Measurements from ENCODE around the gene PRSS53.
"Not testable (repeated sequence)": the region's sequence is repeated elsewhere in the genome, so short reads cannot be mapped to it uniquely, and the experiment has no call there.

The PRSS53 gene

DNA sequence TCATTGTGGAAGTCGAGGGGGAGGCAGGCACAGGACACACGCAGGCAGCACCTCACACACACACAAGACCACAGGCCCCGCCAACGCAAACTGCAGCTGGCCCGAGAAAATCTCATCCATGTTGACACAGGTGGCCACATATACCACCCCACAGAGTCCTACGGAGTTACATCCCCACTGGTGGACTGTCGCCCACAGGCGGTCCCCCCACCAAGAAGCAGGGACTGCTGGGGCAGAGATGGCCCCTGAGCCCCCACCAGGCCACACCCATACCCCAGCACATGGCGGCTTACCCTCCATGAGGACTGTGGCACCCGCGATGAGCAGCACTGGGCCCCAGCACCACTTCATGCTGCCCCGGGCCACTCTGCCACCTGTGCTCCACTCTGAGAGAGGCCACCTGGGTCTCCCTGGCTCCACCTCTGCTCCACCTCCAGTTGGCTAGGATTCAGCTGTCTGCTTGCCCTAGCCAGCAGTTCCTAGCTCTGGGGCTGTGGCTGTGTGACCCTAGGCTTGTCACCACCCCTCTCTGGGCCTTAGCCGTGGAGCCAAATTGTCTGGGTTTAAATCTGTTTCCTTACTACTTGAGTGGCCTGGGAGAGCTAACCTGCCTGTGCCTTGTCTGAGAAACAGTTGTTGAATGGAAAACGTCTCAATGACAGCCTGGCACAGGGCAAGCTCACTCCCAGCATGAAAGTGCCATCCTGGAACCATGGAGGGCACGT is at the start of gene PRSS53:
Gene PRSS53, minus strand, starts transcription at position 485 of the 725 bp plus-strand sequence. Its CDS starts 134 bp downstream, at position 351.
- DNase-seq: no peak

DNA sequence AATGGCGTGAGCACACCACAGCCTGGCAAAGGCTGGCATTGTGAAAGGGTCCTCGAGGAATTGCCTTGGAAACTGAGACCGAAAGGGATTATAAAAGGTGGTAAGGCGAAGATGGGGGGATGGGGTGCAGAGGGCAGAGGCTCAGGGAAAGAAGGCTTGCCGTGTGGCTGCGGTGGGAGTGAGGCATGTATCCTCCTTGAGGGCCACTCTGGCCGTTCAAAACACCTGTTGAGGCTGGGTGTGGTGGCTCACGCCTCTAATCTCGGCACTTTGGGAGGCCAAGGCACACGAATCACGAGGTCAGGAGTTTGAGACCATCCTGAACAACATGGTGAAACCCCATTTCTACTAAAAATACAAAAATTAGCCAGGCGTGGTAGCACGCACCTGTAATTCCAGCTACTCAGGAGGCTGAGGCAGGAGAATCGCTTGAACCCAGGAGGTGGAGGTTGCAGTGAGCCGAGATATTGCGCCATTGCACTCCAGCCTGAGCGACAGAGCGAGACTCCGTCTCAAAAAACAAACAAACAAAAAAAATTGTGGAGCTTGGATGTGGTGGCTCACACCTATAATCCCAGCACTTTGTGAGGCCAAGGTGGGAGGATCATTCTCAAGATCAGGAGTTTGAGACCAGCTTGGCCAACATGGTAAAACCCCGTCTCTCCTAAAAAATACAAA is 48.2 kb upstream of the PRSS53 start:
- DNase-seq: not testable (repeated sequence)

DNA sequence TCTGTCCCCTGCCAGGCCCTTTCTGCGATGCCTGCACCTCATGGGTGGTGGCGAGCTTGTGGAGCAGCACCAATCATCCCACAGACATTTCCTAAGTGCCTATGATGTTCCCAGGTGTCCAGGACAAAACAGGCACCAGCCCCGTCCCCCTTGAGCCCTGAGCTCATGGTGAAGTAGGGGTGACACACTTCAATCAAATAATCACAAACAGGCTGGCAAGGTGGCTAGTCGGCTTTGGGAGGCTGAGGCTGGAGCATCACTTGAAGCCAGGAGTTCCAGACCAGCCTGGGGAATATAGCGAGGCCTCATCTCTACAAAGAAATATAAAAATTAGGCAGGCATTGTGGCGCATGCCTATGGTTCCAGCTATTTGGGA is 47.5 kb upstream of the PRSS53 start:
- no peak for DNase-seq

DNA sequence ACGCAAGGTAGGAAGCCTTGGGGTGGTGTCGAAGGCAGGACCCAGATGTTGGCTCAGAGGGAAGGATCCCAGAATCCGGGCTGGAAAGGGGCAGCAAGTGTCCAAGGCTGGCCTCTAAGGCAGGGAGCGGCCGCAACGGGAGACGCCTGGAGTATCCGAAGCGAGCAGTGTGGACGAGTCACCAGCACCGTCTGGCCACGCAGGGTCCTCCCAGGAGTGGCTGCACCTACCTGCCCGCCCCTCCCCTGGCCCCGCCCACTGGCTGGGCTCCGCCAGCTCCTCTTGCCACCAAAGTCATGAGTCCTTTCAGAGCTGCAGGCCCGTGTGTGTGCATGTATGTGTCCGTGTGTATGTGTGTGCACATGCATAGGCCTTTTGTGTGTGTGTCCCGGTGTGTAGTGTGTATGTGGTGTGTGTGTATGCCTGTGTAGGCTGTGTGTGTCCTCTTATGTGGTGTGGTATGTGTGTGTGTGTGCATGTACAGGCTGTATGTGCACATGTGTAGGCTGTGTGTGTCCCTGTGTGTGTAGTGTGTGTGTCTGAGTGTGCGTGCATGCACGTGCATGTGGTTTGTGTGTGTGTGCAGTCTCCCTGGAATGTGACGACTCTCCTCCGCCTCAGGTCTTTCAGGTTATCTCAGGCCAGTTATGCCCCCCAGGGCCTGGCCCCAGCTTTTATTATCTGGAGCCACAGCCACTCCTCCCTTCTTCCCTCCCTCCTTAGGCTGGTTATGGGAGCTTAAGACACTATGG is 47.0 kb upstream of the PRSS53 start, which contains the start of gene PRSS8:
Gene PRSS8, minus strand, starts transcription at position 193 of the 752 bp plus-strand sequence. CDS start 229 bp downstream, outside the sequence.
- DNase-seq: no peak

DNA sequence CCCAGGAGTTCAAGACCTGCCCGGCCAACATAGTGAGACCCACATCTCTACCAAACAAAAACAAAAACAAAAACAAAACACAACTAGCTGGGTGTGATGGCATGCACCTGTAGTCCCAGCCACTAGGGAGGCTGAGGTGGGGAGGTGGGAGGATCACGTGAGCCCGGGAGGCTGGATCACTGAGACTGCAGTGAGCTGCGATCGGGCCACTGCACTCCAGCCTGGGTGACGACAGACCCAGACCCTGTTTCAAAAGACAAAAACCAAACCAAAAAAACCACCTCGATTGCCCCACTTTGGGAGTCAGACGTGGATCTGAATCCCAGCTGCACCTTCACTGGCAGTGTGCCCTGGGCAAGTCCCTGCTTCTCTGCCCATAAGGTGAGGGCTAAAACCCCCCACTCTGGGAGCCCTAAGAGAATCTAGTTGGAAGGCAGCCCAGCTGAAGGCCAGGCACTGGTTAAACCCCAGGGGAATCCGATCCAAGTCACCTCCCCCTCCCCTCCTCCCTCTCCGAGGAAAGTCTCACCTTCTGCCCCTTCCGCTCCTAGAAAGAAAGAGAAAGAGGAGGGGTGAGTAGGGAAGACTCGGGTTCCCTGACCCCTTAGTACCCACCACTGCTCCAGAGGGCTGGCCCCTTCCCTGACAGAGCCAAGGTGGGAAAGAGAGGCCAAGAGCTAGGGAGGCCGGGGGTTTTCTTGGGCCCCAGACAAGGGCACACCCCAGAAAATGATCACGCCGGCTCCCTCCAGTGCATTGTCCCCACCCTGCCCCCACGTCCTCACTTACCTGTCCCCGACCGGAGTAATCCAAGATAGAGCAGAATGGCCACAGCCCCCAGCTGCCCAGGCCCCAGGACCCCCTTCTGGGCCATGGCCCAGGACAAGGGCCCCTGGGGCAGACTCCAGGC is 46.1 kb upstream of the PRSS53 start:
- peak; percentile 6 for DNase-seq

DNA sequence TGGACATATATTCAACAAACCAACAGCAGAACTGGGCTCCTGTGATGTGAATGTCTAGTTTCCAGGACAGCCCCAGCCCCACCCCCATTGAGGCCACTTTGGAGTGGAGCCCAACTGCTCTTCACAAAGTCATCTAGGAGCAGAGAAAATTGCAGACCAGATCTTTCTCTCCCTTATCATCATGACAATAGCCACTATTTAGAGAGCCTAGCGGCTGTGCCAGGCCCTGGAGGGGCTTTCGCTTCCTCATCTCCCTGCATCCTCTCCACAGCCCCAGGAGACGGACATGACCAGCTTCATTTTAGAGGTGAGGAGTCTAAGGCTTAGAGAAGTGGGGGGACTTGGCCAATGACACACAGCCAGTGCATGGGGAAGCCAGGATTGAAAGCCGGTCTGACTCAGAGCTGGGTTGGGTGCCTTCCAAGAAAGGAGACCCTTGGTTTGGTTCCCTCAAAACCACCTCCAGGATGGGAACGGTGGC is 45.4 kb upstream of the PRSS53 start:
- no peak for DNase-seq

DNA sequence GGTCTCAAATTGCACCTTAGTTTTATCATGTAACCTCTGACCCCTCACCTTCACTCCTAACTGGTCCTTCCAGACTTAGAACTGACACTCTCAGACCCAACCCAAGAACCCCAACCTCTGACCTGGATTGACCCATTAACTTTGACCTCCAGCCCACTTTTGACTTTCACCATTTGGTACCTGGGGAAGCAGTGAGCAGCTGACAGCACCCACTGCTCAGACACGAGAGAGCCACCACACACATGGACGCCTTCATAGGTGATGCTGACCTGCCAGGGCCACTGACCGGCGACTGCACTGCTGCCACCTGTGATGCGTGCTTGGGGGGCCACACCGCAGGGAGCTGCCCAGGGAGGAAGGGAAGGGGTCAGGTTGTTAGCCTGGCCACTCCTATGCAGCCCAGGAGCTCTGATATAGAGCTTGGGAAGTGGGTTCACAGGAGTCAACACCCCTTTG is 44.3 kb upstream of the PRSS53 start:
- no peak for DNase-seq

DNA sequence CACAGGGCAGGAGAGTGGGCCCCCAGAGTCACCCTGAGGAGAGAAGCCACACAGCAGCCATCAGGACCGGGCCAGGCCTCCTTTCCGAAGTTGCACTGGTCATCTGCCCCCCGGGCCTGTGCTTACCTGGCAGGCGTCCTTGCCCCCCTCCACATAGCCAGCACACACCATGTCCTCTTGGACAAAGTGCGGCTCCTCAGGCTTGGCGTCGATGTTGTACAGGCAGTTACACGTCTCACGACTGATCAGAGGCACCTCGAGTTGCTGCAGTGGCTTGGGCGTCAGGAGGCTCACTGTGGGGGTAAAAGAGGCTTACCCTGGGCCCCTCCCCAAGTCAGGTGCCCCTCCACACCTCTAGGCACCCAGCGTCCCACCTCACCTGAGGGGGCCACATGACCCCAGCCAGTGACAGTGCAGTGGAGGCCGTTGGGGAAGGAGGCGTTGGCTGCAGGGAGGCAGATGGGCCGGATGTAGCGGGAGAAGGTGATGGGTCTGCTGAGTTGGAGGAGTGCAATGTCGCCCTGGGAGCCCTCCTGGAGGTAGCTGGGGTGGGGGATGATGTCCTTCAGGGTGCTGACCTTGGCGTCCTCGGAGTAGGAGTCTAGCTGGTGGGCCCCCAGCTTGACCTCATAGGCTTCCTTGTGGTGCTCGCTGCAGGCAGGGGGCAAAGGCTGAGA is 43.7 kb upstream of the PRSS53 start:
- no peak for DNase-seq

DNA sequence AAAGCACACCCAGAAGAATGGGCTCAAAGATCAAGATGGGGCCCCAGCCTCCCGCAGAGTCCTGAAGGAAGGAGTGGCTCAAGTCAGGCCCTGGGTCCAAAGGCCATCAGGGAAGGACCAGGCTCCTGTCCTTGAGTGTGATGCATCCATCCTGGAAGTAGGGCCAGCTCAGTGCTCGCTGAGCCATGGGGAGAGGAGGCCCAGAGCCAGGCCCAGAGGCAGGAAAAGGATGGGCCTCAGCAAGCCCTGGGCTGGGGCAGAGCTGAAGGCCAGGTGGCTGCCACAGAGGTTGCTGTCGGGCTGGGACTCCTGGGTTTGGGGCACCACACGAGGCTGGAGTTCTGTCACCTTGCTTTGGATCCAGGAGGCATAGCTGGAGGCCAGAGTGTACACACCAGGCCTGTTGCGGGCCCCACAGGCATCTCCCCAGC is 43.1 kb upstream of the PRSS53 start:
- DNase-seq: no peak

DNA sequence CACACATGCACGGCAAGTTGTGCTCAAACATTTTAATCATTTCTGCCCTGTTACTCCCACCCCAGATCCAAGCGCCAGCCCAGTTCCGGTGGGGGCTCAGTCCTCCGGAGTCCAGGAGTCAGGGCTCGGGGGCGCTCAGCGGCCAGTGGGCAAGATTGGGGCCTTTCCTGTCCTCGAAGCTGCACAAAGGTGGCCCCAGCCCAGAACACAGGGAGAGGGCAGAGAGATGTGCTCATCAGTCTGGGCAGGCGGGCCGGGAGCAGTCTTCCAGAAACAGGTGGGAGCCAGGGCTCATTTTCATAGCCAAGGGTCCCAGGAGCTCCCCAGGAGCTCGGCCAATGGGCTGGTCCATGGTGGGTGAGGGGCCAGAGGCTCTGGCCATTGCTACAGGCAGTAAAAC is 42.7 kb upstream of the PRSS53 start:
- DNase-seq: no peak

DNA sequence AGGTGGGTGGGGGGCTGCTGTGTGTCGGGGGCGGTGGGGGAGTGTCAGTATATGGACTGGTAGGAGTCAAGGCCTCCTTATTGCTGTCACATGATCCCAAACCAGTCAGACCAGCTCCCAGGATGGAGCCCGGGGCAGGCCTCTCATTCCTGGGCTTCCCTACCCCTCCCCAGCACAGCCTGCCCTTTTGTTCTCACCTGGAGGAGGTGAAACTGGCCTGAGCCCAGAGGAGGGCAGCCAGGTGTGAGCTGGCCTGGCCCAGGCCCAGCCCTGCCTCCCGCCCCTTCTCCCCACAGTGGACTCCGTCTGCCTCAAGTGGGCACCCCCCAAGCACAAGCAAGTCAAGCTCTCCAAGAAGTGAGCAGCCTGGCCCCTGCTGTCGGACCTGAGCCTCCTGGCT is 42.2 kb upstream of the PRSS53 start:
- DNase-seq: no peak

DNA sequence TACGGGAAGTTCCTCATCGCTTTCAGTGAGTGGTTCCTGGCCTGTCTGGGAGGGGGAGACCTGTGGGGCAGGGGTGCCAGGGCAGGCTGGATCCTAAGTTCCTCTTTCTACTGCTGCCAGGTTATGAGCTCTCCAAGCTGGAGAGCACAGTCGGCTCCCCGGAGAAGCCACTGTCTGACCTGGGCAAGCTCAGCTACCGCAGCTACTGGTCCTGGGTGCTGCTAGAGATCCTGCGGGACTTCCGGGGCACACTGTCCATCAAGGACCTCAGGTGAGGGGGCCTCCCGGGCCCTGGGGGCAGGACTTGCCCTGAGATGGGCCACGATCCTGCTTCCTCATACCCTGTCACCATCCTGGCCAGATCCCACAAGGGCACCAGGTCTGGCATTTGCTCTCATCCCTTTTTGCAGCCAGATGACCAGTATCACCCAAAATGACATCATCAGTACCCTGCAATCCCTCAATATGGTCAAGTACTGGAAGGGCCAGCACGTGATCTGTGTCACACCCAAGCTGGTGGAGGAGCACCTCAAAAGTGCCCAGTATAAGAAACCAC is 41.7 kb upstream of the PRSS53 start:
- no peak for DNase-seq

DNA sequence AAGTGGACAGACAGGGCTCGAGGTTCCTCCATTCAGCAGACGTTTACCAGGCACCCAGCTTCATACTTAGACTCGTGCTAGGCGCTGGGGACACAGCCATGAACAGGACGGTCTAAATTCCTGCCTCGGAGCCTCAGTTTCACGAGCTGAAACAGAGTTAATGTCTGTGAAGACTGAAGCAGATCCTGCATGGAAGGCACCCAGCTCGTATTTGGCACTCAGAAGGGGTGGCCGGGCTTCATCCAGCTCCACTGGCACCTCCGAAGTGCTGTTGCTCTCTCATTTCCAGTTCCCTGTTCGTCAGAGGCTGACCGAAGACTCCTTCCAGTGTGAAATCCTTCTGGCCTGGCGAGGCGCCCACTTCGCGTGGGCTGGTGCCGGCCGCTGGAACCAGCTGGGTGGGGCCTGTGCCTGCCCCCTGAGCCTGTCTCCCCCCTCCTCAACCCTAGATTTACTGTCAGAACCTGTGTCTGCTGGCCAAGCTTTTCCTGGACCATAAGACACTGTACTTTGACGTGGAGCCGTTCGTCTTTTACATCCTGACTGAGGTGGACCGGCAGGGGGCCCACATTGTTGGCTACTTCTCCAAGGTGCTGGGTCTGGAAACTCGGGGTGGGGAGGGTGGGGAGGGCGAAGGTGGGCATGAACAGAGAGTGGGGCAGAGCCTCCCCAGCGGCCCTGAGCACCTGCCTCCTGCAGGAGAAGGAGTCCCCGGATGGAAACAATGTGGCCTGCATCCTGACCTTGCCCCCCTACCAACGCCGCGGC is 41.0 kb upstream of the PRSS53 start:
- DNase-seq: no peak

DNA sequence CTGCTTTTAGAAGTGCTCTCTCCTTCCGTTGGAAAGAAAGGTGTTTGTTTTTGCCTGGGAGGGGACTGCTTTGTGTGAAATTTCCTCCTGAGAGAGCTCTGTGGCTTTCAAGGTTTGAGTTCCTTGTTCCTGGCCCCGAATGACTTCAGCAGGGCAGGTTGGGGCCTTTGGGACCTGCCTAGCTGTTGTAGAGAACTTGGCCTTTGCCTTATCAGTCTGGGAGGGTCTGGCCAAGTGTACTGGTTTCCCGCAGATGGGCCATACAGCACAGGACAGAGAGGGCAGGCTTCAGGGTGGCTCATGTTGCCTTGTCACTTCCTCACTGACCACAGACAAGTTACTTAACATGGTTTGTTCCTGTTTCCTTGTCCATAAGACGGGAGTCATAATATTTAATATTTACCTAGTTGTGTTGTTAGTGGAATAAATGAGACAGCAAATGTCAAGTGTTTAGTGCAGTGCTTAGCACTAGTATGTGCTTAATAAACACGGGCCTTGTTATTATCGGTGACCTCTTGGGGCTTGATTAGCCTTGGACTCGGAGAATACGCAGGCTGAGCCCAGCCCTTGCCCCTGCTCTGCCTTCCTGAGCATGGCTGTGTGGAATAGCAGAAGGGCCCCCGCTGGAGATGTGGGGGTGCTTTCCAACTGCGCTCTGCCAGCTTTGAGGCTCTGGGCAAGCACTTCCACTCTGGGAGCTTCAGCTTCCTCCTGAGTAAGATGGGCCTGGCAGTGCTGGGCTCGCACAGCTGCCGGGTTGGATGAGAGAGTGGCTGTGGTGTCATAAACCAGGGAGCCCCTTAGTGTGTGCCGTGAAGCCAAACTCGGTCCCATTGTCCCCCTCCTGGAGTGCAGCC is 40.2 kb upstream of the PRSS53 start:
- DNase-seq: no peak

DNA sequence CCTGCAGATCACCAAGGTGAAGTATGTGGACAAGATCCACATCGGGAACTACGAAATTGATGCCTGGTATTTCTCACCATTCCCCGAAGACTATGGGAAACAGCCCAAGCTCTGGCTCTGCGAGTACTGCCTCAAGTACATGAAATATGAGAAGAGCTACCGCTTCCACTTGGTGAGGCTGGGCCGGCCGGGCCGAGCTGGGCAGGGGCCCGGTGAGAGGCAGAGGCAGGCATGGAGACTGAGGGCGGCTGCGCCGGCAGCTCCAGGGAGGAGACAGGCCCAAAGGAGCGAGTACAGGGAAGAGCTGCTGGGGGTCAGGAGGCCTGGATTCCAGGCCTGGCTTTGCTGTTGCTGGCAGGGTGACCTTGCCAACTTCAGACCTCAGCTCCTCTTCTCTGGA is 38.4 kb upstream of the PRSS53 start:
- no peak for DNase-seq

DNA sequence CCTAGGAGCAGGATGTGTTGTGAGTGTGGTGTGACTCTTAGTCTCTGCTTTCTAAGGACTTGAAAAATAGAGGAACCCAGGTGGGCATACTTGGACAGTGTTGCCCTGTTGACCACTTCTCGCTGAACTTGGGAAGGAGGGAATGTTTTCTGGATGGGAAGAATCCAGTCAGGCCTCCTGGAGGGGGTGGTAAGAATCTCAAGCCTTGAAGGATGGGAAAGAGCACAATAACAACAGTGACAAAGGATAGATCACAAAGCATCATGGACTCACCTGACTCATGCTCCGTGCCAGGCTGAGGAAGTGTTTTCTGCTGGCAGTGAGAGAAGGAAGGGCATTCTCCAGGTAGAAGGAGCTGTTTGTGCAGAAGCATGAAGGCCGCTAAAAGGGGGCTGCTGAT is 37.1 kb upstream of the PRSS53 start:
- DNase-seq: no peak

DNA sequence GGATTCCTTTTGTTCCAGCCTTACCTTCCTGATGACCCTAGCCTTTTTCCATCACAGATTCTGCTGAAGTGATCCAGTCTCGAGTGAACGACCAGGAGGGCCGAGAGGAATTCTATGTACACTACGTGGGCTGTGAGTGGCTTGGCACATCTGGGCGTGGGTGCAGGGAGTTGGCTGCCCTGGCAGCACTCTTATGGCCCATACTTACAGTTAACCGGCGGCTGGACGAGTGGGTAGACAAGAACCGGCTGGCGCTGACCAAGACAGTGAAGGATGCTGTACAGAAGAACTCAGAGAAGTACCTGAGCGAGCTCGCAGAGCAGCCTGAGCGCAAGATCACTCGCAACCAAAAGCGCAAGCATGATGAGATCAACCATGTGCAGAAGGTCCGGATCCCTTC is 31.4 kb upstream of the PRSS53 start:
- DNase-seq: no peak

DNA sequence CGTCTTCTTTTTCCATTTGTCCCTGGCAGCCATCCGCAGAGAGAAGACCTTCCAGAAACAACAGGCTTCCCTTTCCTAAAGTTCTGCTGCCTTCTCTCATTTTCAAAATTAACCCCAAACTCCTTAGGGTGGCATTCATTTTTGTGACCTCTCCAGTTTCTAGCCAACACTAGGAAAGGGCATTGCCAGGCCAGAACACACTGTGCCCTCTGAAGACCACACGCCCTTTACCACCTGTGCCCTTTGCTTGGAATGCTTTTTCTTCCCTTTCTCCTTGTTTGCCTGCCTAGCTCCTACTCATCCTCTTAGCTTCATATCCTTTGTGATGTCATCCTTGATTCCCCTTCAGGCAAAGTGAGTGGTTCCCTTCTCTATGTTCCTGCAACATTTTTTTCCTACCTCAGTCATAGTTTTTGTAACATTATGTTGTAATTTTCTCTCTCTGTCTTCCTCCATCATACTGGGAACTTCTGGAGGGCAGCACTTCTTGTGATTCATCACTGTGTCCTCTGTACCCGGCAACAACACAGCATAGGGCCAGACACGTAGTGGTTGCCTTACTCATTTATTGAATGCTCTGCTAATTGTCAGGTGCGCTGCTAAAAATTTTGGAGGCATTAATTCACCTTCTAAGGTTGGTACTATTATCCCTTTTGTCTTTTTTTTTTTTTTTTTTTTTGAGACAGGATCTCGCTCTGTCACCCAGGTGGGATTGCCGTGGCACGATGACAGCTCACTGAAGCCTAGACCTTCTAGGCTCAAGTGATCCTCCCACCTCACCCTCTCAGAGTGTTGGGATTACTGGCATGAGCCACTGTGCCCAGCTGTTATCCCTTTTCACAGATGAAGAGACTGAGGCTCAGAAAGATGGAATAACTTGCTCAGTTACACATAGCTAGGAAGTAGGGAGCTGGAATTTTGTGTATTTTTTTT is 29.7 kb upstream of the PRSS53 start:
- no peak for DNase-seq
